LoVo (cell line): Measurements from ENCODE around the gene NPTXR.

ENCODE experiments used
- DNase-seq: peaks from one replicate; pipeline ENCODE4 v3.0.0-alpha.2; 2016; ENCODE audit warnings: low spot score

Gene NPTXR

DNA sequence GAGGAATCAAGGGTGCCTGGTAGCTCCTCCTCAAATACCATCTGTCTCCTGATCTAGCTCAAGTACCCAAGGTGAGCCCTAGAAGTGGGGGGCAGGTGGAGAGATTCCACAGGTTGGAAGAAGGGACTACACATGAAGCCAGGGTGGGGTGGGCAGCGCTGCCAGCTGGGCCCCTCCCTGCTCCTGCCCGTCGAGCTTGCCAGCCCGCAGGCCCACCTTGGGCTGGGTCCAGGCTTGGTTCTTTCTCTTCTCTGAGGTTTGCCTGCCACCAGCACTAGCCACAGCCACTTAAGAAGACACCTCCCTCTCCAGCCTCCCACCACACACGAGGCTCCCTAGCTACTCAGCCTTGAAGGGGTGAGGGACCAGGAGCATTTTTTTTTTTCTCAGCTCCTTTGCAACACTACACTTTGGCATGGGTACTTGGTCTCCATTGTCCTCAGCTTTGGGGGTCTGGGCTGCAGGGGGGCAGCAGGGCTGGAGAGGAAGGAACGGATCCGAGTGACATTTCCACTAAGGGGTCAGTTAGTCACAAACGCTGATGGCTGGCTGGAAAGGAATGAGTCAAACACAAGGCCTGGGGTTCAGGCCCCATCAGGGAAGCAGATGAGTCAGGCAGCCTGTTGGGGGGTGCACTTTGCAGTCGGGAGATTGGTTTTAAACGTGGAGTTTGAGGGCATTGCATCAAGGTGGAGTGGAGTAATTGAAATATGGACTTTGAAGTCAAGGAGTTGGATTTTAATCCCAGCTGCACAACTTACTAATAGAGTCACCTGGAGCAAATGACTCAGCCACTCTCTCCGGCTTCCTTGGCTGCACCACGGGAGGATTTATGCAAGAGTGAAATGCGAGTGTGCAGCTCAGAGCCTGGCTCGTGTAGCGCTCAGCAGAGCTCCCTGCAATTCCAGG is 7.4 kb upstream of the NPTXR start:
- peak; percentile 27 for DNase-seq

DNA sequence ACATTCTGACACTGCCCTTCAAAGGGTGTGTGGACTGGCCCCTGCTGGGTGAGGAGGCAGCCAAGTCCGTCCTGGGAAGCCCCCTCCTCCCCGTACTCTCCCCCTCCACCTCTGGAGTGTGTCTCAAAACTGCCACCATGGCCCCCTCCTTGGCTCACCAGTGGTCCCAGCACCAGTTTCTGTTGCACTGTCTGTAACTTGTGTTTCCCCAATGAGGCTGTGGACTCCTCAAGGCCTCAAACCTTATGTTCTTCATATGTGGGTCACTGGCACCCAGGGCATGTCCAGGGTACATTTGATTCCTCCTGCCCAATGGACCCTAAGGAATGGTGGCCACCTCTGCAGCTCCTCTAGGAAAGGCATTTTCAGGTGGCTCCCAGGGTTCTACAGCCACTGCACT is 6.6 kb upstream of the NPTXR start:
- DNase-seq = no peak

DNA sequence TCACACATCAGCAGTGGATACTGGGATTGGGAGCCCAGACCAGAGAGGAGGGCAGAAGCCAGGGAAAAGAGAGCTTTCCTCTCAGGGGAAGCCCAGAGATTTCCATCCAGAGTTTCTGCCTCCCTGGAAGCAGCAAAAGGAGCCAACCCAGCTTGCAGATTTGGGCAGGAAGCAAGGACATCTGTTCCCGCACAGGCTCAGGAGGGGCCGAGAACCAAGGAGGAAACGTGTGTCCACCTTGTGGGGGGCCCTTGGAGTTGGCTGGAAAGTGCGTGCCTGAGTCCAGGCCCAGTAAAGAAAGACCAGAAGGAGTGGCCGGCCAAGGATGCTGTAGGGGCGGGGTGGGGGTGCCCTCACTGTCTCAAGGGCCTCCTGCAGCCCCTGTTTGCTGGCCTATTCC is 6.0 kb upstream of the NPTXR start:
- DNase-seq = no peak

DNA sequence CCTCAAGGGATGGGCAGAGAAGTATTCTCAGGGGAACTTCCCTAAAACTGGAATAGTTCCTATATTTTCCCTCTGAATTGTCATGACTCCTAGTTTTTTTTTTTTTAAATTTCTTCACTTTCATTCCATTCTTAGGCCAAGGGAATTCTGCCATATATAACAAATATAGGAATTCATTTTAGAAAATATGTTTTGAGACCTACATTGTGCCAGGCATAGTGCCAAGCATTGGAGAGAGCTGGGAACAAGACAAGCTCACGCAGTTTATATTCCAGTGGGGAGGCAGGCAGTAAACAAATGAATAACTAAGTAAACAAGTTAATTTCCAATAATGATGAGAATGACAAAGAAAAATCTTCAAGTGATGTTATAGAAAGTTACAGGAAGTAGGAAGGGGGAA is 2.6 kb upstream of the NPTXR start:
- DNase-seq = no peak

DNA sequence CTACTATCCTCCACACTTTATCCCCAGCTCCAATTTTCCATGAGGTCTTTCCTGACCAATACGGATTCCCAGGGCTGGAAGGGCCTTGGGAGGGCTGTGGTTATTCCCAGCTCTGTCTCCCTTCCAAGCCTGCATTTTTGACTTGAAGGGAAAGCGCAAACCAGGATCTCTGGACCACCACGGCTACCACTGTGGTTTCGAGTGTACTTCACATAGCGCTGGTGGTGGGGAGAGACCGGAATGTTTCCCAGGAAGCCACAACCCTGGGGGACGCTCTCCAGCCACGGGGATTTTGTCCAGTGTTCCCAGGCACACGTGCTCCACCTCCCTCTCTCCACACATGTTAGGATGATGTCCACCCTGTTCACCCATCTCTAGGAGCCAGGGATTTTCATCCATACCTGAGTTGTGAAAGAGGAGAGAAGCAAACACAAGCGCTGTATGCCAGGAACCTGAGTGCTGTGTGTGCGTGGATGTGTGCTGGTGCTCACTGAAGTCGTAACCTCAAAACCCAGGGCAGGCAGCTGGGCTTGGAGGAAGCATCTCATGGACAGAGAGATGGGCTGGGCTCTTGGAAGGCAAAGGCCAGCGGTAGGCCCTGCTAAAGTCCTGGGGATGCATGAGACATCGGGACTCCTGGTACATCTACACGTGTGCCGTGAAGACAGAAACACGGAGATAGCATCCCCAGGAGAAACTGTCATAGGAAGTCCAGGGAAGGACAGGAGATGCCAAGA is 1.3 kb upstream of the NPTXR start:
- DNase-seq = no peak

DNA sequence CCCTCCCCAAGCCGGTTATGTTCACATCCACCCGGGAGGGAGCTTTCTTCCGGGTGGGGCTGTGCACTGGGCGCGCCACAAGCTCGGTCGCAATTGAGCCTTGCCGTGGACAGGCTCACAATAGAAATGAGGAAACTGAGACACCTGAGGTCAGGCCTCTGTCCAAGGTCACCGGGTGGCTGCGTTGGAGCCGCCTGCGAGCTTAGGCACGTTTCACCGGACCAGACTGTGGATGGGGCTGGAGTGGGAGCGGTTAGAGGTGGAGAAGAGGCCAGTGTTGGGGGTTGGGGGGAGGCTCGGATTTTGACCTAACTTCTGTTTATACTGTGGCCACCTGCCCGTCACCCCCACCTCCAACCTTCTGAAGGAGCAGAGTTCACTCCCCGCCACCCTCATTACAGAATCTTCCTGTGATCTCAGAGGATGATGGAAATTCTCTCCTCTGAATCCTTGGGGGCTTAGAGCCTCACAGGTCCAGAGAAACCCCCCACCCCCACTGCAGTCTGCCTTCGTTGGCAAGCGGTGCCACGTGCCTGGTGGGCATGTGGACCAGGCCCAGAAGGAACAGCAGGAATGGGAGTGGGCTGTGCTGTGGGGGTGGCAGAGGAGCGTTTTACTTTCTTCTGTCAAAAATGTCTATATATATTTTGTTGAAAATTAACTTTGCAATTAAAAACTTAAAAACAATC is 631 bp upstream of the NPTXR start:
- DNase-seq = no peak

DNA sequence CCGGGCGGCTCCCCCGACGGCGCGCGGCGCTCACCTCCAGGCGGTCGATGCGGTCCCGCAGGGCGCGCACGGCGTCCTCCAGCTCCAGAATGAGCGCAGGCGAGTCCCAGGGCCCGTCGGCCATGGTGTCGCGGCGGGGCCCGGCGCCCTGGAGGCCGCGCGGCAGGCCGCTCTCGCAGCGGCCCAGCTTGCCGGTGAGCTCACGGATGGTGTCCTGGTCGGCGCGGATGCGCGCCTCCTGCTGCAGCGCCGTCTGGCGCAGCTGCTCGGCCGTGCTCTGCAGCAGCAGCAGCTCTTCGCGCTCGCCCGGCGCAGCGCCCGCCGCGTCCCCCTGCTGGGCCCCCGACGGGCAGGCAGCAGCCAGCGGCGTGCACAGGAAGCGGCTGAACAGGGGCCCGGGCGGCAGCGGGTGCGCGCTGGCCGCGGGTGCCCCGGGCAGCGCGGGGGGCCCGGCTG is 599 bp downstream of the NPTXR start:
- peak; percentile 45 for DNase-seq

DNA sequence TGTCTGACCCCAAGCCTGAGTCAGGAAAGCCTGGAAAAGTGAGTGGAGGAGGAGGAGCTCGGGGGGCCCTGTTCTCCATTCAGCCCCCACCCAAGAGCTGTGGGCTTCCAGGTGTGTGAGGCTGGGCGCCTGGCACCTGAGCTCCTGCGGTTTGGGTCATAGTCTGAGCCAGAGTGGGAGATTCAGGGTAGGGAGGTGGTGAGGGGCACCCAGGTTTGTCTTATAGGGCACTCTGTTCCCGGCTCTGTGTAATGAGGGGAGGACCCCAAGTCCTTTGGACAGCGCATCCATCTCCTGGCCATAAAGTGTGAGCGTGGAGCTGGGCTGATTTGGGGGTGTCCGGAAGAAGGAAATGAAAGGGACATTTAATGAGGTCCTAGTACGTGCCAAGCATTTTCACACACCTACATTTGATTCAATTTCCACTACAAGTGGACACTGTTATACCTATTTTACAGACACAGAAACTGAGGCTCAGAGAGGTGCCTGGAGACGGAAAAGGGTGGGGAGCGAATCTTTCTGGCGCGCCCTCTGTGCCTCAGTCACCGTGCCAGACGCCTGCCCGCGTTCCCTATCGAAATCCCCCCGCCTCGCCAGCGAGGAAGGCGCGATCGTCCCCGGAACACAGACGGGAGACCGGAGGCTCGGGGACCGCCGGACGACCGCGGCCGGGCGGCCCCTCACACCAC is 1.2 kb downstream of the NPTXR start:
- no peak for DNase-seq

DNA sequence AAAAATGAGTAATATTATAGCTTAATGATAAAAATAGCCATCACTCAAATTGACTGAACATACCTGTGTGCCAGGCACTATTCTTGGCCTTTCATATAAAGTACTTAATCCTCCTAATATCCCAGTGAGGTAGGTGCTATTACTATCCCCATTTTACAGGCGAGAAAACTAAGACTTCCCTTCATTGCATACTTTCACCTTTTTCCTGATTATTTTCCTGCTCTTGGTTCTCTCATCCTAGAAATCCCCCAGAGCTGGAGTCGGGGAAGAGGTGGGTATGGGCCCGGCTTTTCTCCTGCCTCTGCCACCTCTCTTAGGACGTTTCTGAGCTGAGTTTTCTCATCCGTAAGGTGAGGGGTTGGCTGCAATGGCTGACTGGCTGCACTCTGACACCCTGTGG is 2.2 kb downstream of the NPTXR start:
- DNase-seq = no peak

DNA sequence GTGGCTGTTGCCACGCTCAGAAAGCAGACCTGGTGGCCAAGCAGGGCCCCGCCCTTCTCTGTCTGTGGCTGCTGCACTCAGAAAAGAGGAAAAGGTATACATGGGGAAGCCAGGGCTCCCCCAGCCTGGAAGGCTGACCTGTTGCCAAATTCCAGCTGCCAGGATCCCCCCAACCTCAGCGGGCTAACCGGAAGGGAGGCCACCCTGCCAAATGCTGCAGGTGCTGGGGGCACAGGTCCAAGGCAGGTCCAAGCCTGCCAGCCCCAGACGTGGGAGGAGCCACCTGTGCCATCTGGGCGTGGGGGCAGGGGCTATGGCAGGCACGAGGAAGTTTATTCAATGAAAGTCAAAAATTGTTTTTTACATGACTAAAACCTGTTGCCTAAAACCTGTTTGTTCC is 2.6 kb downstream of the NPTXR start:
- DNase-seq = no peak

DNA sequence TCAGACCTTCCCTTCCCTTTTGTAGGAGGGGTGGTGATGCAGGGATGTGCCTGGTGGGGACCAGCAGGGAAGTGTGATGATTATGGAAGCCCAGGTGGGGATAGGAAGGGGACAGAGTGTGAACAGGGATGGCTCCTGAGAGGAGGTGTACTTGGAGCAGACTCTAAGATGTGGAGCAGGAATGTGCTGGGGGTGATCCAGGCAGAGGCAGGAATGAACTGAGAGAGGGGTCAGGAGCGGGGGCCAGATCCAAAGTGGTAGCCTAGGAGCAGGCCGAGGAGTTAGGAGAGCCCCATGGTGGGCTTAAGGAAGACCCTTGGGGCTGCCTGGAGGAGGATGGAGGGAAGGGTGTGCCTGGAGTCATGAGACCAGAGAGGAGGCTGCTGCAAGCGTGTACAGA is 3.7 kb downstream of the NPTXR start:
- DNase-seq = no peak

DNA sequence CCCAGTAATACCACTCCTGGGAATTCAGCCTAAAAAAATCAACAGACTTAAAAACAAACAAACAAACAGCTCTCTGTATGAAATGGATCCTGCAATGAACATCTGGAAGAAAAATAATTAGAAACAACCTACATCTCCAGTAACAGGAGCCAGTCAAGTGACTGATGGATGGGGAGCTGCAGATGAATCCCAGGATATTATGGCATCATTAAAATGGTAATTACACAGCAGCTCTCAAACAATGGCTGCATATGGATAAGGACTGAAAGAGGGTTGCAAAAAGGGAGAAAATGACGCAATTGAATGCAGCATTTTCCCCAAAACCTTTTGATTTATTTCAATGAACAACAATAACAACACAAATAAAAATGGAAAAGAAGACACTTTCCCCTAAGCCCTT is 4.1 kb downstream of the NPTXR start:
- no peak for DNase-seq

DNA sequence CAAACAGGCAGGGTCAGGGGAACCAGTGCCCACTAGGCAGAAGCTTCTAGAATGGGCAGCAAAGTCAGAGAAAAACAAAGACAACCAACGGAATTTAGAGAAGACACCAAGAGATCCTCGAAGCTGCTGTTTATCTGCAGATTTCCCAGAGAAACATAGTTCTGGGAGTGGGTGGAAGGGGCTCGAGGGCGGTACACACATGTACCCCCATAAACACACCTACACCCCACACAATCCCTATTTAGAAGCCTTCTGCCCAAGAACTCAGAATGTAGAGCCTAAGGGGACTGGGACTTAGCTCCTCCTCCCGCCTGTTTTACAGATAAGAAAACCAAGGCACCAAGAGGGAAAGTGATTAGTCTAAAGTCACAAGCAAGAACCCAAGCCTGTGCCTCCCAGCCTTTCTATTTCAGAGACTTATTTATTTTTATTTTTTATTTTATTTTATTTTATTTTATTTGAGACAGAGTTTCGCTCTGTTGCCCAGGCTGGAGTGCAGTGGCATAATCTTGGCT is 6.4 kb downstream of the NPTXR start:
- no peak for DNase-seq

DNA sequence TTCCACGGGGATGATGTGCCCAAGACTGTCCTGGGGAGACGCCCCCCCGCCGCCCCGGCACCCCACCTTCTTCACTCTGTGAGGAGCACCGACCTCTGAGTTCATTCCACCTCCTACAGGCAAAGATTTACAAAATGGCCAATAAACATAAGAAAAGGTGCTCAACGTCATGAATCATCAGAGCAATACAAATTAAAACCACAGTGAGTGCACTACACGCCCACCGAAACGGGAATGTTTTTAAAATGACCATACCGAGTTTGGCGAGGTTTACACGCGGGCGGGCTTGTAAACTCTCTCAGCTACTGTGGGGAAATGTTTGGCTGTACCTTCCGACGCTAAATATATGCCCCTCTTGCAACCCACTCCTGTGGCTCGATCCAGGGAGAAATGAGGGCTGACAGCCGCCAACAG is 7.9 kb downstream of the NPTXR start:
- peak; percentile 54 for DNase-seq

DNA sequence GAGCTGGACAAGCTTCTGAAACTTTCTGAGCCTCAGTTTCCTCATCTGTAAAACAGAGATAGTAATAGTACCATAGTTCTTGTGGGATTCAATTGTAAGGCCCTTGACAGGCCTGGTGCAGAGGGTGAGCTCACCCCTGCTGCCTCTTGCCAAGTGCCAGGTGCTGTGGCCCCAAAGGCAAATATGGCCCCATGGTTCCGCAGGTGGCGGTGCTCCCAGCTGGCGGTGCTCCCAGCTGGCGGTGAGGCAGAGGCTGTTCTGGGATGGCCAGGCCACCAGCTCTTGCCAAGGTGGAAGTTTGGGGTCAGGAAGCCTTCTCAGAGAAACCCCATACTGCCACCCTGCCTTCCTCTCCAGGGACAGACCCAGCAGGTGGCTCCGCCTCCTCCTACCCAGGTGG is 8.8 kb downstream of the NPTXR start:
- DNase-seq = no peak

DNA sequence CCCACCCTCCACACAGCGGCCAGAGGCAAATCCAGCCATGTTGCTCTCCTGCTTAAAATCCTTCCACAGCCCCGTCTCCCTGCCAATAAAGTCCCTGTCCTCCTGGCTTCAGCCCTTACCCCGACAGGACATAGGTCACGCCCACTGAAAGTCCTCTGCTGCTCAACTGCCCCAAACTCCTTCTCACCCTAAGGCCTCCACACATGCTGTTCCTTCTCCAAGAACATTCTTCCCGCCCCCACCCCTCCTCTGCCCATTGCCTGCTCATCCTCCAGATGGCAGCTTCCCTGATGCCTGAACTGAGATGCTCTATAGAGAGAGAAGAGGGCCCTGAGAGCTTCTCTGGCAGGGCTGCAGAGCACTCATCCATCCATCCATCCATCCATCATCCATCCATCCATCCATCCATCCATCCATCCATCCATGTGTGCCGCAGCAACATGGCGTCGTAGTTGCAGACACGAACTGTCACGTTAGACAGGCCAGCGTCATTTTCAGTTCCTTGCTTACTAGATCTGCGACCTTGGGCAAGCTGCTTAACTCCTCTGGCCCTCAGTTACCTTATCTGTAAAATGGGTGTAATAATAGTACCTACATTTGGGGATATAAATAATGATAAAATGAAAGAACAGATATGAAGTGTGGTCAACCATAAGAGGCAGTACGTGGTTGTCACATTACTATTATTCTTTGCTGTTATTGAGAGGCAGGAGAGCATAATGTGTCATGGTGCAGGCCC is 9.4 kb downstream of the NPTXR start:
- no peak for DNase-seq

DNA sequence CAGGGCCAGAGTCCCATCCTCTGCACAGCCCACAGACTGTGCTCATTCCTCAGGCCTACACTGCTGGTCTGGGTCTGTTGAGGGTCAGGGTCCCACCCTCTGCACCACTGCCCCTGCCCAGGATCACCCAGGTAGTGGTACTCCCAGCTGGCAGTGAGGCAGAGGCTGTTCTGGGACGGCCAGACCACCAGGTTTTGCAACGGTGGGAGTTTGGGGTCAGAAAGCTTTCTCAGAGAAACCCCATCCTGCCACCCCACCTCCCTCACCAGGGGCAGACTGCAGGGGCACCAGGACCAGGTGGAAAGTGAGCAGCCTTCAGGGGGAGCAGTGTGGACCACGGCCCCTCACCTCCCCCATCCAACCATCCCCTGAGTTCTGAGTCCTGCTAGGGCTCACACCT is 10.8 kb downstream of the NPTXR start:
- no peak for DNase-seq

DNA sequence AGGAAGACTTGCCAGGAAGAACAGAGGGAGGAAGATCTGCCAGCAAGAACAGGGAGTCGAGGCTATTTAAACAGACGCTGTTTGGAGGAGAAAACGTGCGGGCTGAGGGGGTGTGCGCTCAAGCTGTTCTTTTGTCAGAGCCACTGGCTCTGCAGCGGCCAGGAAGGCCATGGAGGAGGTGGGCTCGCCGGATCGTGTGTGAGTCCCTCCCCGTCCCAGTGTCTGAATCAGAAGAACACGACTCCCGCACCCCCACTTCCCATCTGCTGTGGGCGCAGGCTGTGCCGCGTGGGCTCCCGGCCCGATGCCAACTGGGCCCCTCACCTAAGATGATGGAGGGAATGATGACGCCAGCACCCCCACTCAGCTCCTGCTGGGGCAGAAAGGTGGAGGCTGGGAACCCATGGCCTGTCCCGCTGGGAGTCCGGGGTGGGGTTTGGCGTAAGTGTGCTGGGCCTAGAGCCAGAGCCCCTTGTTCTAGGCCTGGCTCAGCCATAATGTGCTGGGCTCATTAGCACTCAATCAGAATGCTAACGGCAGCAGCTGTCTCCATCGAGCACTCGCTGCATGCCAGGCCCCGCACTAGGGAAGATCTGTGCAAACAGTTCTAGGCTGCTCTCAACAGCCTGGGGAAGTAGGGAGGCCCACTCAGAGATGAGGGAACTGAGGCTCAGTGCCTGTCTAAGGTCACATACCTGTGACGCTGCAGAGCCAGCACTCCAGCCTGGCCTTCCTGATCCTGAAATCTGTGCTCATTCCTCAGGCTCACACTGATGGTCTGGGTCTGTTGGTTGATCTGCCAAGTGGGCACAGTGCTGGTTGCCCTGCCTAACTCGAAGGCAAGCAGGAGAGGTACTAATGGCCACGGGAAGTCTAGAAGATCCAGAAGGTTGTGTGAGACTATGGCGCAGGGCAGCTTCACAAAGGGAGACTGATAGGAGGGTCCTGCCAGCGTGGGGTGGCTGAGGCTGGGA is 11.5 kb downstream of the NPTXR start:
- no peak for DNase-seq

DNA sequence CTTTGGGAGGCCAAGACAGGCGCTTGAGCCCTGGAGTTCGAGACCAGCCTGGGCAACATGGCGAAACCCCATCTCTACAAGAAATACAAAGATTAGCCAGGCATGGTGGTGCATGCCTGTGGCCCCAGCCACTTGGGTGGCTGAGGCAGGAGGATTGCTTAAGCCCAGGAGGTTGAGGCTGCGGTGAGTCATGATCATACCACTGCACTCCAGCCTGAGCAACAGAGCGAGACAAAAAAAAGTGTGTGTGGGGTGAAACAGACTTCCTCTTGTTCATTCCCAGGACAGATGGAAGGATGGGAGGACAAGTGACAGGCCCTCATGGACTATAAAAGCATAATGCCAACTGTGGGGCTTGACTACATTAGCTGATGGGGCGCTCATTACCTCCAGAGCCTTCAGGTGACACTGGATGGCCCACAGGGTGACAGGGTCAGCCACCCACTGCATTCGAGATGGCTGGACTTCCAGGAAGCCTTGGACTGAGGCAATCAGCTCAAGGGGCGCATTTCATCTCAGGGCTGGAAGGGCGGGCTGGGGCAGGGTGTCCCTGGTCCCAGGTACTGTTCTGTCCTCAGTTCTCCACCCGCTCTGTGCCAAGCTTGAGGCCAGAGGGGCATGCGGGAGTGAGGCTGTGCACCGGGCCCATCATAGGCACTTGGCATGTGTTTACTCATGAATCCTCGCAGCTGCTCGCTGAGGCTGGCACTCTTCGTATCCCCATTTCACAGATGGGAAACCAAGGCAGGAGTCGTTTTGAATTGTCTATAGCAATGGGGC is 12.5 kb downstream of the NPTXR start:
- no peak for DNase-seq

DNA sequence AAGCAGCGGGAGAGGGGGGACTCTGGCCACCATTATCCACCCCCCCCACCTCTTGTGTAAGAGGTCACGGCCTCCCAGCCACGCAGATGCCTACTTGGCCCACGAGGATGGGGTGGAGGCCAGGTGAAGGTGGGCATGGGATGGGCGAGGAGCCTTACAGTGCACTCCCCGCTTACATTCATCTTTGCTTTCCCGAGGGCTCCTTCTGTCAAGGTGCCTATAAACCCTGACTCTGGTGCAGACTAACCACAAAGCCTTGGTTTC is 13.1 kb downstream of the NPTXR start:
- DNase-seq = no peak
